HPDE6-E6E7 (cell line): Measurements from ENCODE around the gene RELT.

Experiments used
- DNase-seq: peaks from one replicate; pipeline ENCODE4 v3.0.0; 2011; ENCODE audit warnings: missing footprints; ENCODE audit errors: extremely low spot score

Gene RELT

GRCh38 chr11:73391665-73392064 is 15.5 kb downstream of the RELT start:
- no peak for DNase-seq

GRCh38 chr11:73392108-73393010 is 16.2 kb downstream of the RELT start:
- no peak for DNase-seq

- DNase-seq, result no peak
Measured at GRCh38 chr11:73393011-73393380, 16.8 kb downstream of the RELT start.

GRCh38 chr11:73393479-73394415 is 17.5 kb downstream of the RELT start:
- DNase-seq, result peak; percentile 76

GRCh38 chr11:73394416-73395296 is 18.5 kb downstream of the RELT start:
- no peak for DNase-seq

GRCh38 chr11:73395297-73396208 is 19.4 kb downstream of the RELT start:
- DNase-seq, result no peak

GRCh38 chr11:73396251-73396930 is 20.2 kb downstream of the RELT start:
- DNase-seq, result no peak

- DNase-seq, result no peak
Measured at GRCh38 chr11:73396985-73397384, 20.8 kb downstream of the RELT start.

GRCh38 chr11:73397468-73398131 is 21.4 kb downstream of the RELT start:
- DNase-seq, result no peak

GRCh38 chr11:73398132-73398526 is 21.9 kb downstream of the RELT start:
- no peak for DNase-seq

GRCh38 chr11:73398721-73399120 is 22.5 kb downstream of the RELT start:
- no peak for DNase-seq

- DNase-seq, result no peak
Measured at GRCh38 chr11:73399159-73399590, 23.0 kb downstream of the RELT start.

GRCh38 chr11:73399636-73400035 is 23.4 kb downstream of the RELT start:
- DNase-seq, result no peak

- DNase-seq, result no peak
Measured at GRCh38 chr11:73400293-73400692, 24.1 kb downstream of the RELT start.

GRCh38 chr11:73401217-73401923 is 25.2 kb downstream of the RELT start:
- DNase-seq, result no peak

- DNase-seq, result no peak
Measured at GRCh38 chr11:73401924-73402833, 26.0 kb downstream of the RELT start.

- DNase-seq, result no peak
Measured at GRCh38 chr11:73402834-73403185, 26.6 kb downstream of the RELT start.

- no peak for DNase-seq
Measured at GRCh38 chr11:73403541-73403940, 27.3 kb downstream of the RELT start.
